Fibroblast of skin of left quadriceps (primary cell): ENCODE results near the gene OSBPL10.

Experiments
- DNase-seq, 2 experiments: peaks; one replicate each; pipeline ENCODE4 v3.0.0-alpha.2; 2013; ENCODE audit warnings: low read depth in 2 of 2

The OSBPL10 gene

DNA sequence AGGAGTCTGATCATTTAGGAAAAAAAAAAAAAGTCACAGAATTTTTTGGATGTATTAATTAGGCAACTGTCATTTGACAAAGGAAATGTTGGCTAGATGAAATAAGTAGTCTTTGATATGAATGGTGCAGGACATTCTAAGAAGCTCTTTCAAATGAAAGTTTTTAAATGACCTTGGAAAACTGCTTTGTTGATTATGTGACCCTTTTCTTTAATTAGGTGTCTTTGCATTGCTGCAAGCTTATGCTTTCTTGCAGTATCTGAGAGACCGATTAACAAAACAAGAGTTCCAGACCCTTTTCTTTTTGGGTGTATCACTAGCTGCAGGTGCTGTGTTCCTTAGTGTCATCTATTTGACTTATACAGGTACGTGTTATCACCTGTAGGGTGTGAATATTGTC is 364.4 kb downstream of the OSBPL10 start:
- no peak for DNase-seq

DNA sequence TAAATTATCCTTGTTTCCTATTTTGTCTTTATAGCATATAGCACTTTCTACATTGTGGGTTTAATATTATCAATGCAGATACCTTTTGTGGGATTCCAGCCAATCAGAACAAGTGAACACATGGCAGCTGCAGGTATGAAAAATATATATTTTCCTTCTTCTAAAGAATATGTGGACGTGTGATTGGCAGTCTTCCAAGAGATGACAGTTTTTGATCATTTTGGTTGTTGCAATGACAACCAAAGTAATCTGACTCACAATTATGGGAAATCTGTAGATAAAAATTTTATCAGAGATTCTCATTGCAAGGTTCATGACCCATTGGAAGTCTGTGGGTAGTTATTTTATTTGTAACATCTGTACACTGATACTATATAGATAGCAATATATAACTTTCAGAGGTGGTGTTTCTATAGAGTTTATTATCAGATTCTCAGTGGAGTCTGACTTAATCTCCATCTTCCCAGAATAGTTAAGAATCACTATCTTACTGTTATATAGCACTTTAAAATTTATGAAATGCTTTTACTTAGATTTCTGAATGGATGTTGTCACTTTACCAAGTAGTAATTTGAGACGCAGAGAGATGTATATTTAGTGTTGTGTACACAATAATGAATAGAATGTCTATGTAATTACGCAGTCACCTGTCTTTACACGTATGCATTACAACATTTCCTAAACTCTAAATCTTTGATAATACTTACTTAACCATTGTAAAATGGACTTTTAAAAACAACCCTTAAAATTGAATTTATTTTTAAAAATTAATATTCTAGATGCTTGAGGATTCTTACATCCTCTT is 365.8 kb downstream of the OSBPL10 start:
- no peak for DNase-seq

DNA sequence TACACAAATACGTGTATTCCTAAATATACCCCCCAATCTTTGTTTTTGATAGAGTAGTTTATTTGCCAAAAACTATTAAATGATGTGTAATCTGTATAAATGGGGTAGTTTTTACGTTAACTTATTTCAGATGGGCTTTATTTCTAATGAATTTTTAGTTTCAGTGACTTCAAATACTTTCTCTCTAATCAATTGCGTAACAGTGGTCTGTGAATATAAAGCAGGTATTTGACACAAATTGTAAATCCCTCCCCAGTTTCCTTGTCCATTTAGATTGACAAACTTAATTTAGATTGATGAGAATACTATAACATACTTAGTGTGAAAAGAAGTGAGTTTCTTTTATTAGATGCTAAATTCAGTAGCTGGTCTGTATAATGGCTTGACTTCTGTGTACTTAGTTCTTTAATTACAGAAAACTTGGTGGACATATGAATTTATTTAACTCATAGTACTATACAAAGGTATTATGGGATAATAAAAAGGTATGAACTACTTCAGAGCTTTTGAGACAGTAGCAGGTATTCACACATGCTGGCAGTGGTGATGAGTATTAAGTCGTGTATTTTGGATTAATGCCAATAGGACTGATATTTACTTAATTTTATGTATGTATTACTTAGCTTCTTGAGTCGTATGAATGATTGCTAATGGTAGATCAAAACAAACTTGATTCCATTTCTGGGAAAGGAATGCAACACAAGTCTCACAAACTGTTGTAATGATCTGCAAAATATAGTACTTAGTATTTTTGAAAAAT is 366.7 kb downstream of the OSBPL10 start:
- no peak for DNase-seq

DNA sequence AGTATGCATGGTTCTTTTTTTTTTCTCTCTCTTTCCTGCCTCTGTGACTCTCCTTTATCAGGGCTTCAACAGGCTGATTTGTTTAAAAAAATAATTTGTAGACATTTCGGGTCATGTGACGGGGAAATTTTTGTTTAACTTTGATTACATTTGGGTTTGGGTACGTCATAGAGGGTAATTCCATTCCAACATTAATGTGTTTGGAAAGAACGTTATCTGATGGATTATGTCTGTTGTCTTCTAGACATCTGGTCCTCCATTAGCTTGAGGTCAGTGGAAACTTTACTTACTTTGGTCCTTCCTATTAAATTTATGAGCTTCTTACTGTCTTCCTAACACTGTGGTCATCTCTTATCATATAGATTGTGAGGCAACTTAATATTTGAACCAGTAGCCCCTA is 367.4 kb downstream of the OSBPL10 start:
- no peak for DNase-seq

DNA sequence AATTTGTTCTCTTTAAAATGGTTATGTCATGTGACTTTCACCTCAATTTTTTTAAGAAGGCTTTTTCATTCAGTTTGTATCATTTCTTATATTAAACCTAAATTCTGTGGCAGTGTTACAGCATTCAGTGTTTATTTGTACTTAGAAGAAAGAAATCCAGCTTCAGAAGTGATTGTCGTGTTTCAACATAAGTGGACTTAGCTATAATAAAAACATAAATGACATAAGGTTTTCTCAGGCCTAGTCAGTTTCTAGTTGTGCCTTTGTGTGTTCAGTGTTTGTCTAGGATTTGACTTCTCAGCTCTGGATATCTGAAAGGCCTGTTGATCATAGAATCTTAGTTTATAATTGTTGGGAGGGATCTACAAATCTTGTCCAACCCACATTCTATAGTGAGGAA is 367.9 kb downstream of the OSBPL10 start:
- no peak for DNase-seq
